ENCODE results near the gene INPP5A. TPM values are rescaled to one million over a fixed set of nuclear protein-coding genes. Genes with fewer than 3 reads are reported as not detected.

INPP5A gene
- total and polyA plus RNA-seq, 2 experiments from 2014 or later, result 41.2 to 53.6 TPM

DNA sequence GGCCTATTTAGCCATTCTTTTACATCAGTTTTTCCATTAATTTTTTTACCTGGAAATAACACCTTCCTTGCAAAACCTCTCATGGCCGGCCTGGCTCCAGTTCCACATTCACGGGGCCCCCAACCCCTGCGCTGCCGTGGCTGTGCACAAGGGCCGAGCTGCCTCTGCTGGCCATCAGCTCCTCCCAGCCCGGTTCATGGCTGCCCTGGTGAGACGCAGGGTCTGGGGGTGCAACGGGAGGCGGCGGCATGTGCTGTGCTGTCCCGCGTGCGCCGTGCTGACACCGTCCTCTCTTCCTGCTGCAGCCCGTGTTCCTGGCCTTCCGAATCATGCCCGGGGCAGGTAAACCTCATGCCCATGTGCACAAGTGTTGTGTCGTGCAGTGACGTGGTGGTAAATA lies 244.0 kb downstream of the INPP5A start:
- Histone ChIP-seq H3K4me3 (no peak overlapping the region), H3K4me1 (ENCODE audit: insufficient read depth) (peaks cover 10% of the 10 kb centered on the region), H3K4me2 (no peak overlapping the region), H3K27ac (no peak overlapping the region), H3K9me3 (ENCODE audit: low read depth) (no peaks in the 10 kb centered on the region), H3K36me3 (replicated peaks; ENCODE audit: insufficient read depth, low read depth) (no peaks in the 10 kb centered on the region), H3K79me2 (no peaks in the 10 kb centered on the region), H3K27me3 (peaks cover 35% of the 10 kb centered on the region), H4K20me1 (ENCODE audit: insufficient read depth, poor library complexity, severe bottlenecking) (peaks cover 7% of the 10 kb centered on the region), H3K9me2 (replicated peaks; ENCODE audit: insufficient read depth) (no peaks in the 10 kb centered on the region), H2AFZ (no peak overlapping the region)
- no peak for DNase-seq (ENCODE audit: low spot score)
- TF ChIP-seq EZH2 (IDR thresholded peaks at IDR 0.05; ENCODE audit: borderline replicate concordance) (no peak), EZH2phosphoT487 (IDR thresholded peaks at IDR 0.05; ENCODE audit: low read depth, severe bottlenecking, unreplicated experiment) (no peak)
- TF ChIP-seq, protein P1, sequence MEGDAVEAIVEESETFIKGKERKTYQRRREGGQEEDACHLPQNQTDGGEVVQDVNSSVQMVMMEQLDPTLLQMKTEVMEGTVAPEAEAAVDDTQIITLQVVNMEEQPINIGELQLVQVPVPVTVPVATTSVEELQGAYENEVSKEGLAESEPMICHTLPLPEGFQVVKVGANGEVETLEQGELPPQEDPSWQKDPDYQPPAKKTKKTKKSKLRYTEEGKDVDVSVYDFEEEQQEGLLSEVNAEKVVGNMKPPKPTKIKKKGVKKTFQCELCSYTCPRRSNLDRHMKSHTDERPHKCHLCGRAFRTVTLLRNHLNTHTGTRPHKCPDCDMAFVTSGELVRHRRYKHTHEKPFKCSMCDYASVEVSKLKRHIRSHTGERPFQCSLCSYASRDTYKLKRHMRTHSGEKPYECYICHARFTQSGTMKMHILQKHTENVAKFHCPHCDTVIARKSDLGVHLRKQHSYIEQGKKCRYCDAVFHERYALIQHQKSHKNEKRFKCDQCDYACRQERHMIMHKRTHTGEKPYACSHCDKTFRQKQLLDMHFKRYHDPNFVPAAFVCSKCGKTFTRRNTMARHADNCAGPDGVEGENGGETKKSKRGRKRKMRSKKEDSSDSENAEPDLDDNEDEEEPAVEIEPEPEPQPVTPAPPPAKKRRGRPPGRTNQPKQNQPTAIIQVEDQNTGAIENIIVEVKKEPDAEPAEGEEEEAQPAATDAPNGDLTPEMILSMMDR (IDR thresholded peaks at IDR 0.05; ENCODE audit: poor library complexity), result no peak
- WGBS (ENCODE audit: low lambda C conversion rate, missing lambda C conversion rate), result 96% methylated on average over 20 of the region's 20 CpGs

DNA sequence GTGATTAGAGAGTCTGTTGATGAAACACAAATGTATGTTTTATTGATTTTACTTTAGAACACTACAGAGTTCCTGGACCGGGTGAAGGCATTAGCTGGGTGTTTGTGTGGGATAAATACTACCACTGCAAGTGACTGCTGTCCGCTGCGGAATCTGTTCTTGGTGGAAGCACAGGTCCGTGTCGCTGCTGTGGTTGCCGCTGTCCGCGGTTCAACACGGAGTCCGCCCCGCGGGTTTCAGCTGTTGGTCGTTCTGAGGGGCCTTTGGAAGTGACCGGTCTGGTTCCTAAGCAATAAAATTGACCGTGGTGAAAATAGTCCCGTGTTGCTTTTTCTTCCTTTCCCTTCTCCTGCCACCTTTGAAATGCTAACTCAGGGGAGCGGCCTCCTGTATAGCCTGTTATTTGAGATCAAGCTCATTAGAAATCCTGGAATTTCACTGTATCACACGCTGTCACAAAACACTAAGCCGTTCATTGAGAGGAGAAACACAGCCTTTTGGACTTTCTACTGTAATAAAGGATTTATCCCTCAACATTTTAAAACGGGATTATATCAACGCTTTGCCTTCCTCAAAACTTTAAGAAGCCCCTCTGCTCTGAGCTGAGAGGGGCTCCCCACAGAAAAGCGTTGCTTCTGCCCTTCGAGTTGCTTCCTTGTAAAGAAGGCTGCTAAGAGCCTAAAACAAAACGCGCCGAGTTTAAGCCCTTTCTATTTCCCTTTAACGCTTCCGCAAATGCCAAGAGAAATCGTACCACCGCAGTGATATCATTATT lies 245.8 kb downstream of the INPP5A start:
- H3K27ac ChIP-seq, result no peak overlapping the region
- H4K20me1 ChIP-seq (ENCODE audit: insufficient read depth, poor library complexity, severe bottlenecking), result peaks cover 7% of the 10 kb centered on the region
- peaks cover 50% of the 10 kb centered on the region for H3K27me3 ChIP-seq
- DNase-seq (ENCODE audit: low spot score), result no peak
- H3K79me2 ChIP-seq, result no peaks in the 10 kb centered on the region
- no peak overlapping the region for H3K4me2 ChIP-seq
- no peaks in the 10 kb centered on the region for H3K9me2 ChIP-seq (replicated peaks; ENCODE audit: insufficient read depth)
- WGBS (ENCODE audit: low lambda C conversion rate, missing lambda C conversion rate), result 62% methylated on average over 30 of the region's 30 CpGs
- H3K36me3 ChIP-seq (replicated peaks; ENCODE audit: insufficient read depth, low read depth), result no peaks in the 10 kb centered on the region
- peaks cover 26% of the 10 kb centered on the region for H3K4me1 ChIP-seq (ENCODE audit: insufficient read depth)
- no peak overlapping the region for H2AFZ ChIP-seq
- H3K4me3 ChIP-seq, result no peak overlapping the region
- TF ChIP-seq EZH2phosphoT487 (IDR thresholded peaks at IDR 0.05; ENCODE audit: low read depth, severe bottlenecking, unreplicated experiment), result no peak
- no peak for TF ChIP-seq EZH2 (IDR thresholded peaks at IDR 0.05; ENCODE audit: borderline replicate concordance)
- TF ChIP-seq, protein P1 (IDR thresholded peaks at IDR 0.05; ENCODE audit: poor library complexity), result no peak
- H3K9me3 ChIP-seq (ENCODE audit: low read depth), result no peaks in the 10 kb centered on the region

DNA sequence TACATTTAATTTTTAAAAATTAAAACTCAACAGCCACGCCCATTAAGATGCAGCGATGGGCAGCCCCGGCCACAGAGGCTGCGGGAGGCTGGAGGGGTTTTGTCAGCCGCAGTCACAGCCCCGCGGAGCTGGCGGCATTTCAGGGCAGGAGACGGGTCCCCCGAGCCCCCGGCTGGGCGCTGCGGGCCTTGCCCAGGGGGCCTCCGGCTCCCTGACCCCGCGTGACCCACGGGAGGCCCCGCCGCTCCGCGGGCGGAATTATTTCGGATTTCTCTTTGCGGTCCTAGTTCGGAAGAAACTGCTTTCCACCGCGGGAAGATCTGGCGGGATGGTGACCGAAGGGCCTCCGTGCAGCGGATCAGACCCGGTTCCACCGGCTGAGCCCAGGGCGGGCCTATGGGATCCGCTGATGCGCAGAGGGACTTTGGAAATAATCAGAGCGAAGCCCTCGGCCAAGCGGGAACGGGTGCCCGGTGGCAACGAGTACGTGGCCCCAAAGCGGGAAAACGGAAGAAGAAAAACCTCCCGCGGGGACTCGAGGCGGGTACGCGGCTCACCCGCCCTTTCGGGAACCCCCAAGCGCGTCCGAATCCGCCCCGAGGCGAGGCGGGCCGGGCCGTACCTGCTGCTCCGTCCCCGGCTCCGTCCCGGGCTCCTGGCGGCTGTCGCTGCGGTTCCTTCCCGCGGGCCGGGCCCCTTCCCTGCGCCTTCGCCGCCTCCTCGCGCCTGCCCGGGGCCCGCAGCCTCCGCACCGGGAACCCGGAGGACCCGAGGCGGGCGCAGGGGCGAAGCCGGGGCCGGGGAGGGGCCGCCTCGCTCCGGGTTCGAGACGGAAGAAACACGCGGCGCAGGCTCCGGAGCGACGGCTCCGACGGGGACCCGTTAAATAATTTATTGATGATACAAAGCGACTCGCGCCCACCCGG lies 246.6 kb downstream of the INPP5A start:
- DNase-seq (ENCODE audit: low spot score), result no peak
- Histone ChIP-seq H4K20me1 (ENCODE audit: insufficient read depth, poor library complexity, severe bottlenecking) (peaks cover 7% of the 10 kb centered on the region), H3K4me3 (no peak overlapping the region), H2AFZ (no peak overlapping the region), H3K27ac (no peak overlapping the region), H3K9me3 (ENCODE audit: low read depth) (no peaks in the 10 kb centered on the region), H3K36me3 (replicated peaks; ENCODE audit: insufficient read depth, low read depth) (no peaks in the 10 kb centered on the region), H3K4me1 (ENCODE audit: insufficient read depth) (peaks cover 29% of the 10 kb centered on the region), H3K79me2 (no peaks in the 10 kb centered on the region), H3K9me2 (replicated peaks; ENCODE audit: insufficient read depth) (no peaks in the 10 kb centered on the region), H3K4me2 (peak overlapping the region; percentile 75), H3K27me3 (peaks cover 59% of the 10 kb centered on the region)
- TF ChIP-seq EZH2 (IDR thresholded peaks at IDR 0.05; ENCODE audit: borderline replicate concordance) (peak; percentile 47), EZH2phosphoT487 (IDR thresholded peaks at IDR 0.05; ENCODE audit: low read depth, severe bottlenecking, unreplicated experiment) (peak; percentile 66)
- TF ChIP-seq, protein P1 (IDR thresholded peaks at IDR 0.05; ENCODE audit: poor library complexity), result no peak
- WGBS (ENCODE audit: low lambda C conversion rate, missing lambda C conversion rate), result 16% methylated on average over 70 of the region's 106 CpGs
